HEK293T (cell line): ENCODE data around the gene TOPAZ1.

Source experiments
- BHLHE40 ChIP-seq: fragments of 450-650 bp; IDR thresholded peaks from 2 replicates; pipeline ENCODE4 v1.6.1; 2016; ENCODE audit warnings: mild to moderate bottlenecking, moderate library complexity, borderline replicate concordance
- ELF4 ChIP-seq: fragments of 450-650 bp; IDR thresholded peaks from 2 replicates; pipeline ENCODE4 v1.6.1; 2017; ENCODE audit warnings: antibody characterized with exemption
- FOXK2 ChIP-seq: fragments of 450-650 bp; IDR thresholded peaks from 2 replicates; pipeline ENCODE4 v1.6.1; 2016; ENCODE audit warnings: mild to moderate bottlenecking
- FOXM1 ChIP-seq: fragments of 450-650 bp; IDR thresholded peaks from 2 replicates; pipeline ENCODE4 v1.6.1; 2017; ENCODE audit warnings: mild to moderate bottlenecking, borderline replicate concordance
- HDGF ChIP-seq: fragments of 450-650 bp; IDR thresholded peaks from 2 replicates; pipeline ENCODE4 v1.6.1; 2017; ENCODE audit warnings: antibody characterized with exemption, borderline replicate concordance
- PKNOX1 ChIP-seq: fragments of 450-650 bp; IDR thresholded peaks from 2 replicates; pipeline ENCODE4 v1.6.1; 2016
- SP1 ChIP-seq: fragments of 450-650 bp; IDR thresholded peaks from 2 replicates; pipeline ENCODE4 v1.6.1; 2017
- TARDBP ChIP-seq: fragments of 450-650 bp; IDR thresholded peaks from 2 replicates; pipeline ENCODE4 v1.6.1; 2016

DNA sequence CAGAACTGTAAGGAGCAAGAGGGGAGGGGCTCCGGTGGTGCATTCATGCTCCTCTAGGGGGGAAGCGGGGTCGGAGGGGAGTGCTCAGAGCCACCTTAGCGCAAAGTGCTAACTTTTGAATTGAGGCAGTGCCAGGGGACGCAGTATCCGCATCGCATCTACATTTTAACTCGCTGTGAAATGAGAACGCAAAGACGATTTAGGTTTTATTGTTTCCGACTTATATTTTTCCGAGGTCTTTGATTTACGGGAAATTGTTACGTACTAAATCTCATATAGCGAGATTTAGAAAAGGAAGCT is 97.1 kb downstream of the TOPAZ1 start:
- TF ChIP-seq BHLHE40, result no peak
- no peak for TF ChIP-seq FOXK2
- TF ChIP-seq TARDBP, result no peak
- no peak for TF ChIP-seq ELF4
- no peak for TF ChIP-seq FOXM1
- TF ChIP-seq HDGF, result no peak; the same call in 1 of the 2 replicates
- TF ChIP-seq PKNOX1, result no peak; the same call in 1 of the 2 replicates
- no peak for TF ChIP-seq SP1
